Activated CD8-positive, alpha-beta T cell treated with anti-CD3 and anti-CD28 coated beads for 36 hours (primary cell): ENCODE results near the gene POLDIP3. TPM values are rescaled to one million over a fixed set of nuclear protein-coding genes. Genes with fewer than 3 reads are reported as not detected.

Experiments
- ATAC-seq: fragments of 200-7000 bp; cut with Tn5 transposase; one replicate; pipeline ENCODE4 v1.10.0; 2021; ENCODE audit warnings: mild to moderate bottlenecking, moderate library complexity
- CTCF ChIA-PET: fragments of 350-600 bp; sonication (Branson Sonifier 250); formaldehyde crosslinking; loops from one replicate; lab custom pipeline; 2021; ENCODE audit warnings: antibody characterized with exemption; lab: Charles Lee
- POLR2A ChIA-PET: fragments of 350-600 bp; sonication (Branson Sonifier 250); formaldehyde crosslinking; loops from one replicate; lab custom pipeline; 2021; ENCODE audit warnings: antibody characterized with exemption; lab: Charles Lee
- DNase-seq: peaks from one replicate; pipeline ENCODE4 v3.0.0-alpha.2; 2020
- H3K27ac Mint-ChIP-seq: one replicate; pipeline ENCODE4 v1.8.0; 2021; ENCODE audit warnings: mild to moderate bottlenecking, mixed read lengths
- H3K27me3 Mint-ChIP-seq: one replicate; pipeline ENCODE4 v1.8.0; 2021; ENCODE audit warnings: mixed read lengths
- H3K36me3 Mint-ChIP-seq: one replicate; pipeline ENCODE4 v1.8.0; 2021; ENCODE audit warnings: low read depth, mixed read lengths
- H3K4me1 Mint-ChIP-seq: one replicate; pipeline ENCODE4 v1.8.0; 2021; ENCODE audit warnings: low read depth, mixed read lengths
- H3K4me3 Mint-ChIP-seq: one replicate; pipeline ENCODE4 v1.8.0; 2021; ENCODE audit warnings: mild to moderate bottlenecking, moderate library complexity, mixed read lengths
- H3K9me3 Mint-ChIP-seq: one replicate; pipeline ENCODE4 v1.8.0; 2021; ENCODE audit warnings: mixed read lengths
- intact Hi-C: fragments of 100-400 bp; cut with micrococcal nuclease; formaldehyde crosslinking; loops from one replicate; pipeline ENCODE4 v1.10.0; 2022
- total RNA-seq, 2 experiments: library from RNA; stranded (reverse); gene quantifications; one replicate each; pipeline ENCODE4 v1.2.3, GENCODE V29; 2021
- TF ChIP-seq, protein P1 (sequence below): fragments of 200-600 bp; IDR thresholded peaks from one replicate; pipeline ENCODE4 v1.8.0; 2022; ENCODE audit warnings: antibody characterized with exemption, mild to moderate bottlenecking

POLDIP3 gene
- total RNA-seq, 2 experiments from 2014 or later = 70.2 to 71.1 TPM

DNA sequence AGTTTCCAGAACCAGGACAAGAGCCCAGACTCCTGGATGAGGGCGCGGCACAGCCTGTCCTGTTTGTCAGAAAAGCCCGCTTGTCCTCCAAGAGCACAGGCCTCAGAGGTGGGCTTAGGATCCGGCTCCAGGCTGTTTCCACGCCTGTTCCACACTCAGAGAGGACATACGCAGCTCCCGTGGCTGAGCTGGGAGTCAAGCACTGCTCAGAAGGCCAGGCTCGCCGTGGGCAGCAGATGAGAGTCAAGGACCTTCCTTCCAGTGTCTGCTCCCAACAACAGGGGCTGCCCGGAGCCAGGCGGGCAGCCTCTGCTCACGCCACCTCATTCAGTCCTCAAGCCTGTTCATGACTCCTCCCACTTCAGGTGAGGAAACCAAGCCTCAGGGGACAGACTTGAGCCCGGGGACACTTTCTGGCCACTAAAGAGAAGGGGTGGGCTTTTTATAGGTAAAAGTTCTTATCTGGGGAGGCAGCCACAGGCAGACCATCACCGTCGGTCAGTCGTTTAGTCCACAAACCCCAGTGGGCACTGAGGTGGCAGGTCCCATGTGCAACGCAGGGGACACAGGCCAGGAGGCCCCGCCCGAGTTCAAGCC lies 30.8 kb upstream of the POLDIP3 start:
- intact Hi-C loops = no loop called here
- no peak for ATAC-seq
- peaks cover 35% of the 10 kb centered on the region for H3K4me1 Mint-ChIP-seq
- H3K4me3 Mint-ChIP-seq = no peak overlapping the region
- CTCF ChIA-PET = interaction anchor here (1.5 kb wide), 1 partner anchor 25 kb away, joined by 6 read pairs; no protein-coding TSS in a partner anchor
- TF ChIP-seq, protein P1, sequence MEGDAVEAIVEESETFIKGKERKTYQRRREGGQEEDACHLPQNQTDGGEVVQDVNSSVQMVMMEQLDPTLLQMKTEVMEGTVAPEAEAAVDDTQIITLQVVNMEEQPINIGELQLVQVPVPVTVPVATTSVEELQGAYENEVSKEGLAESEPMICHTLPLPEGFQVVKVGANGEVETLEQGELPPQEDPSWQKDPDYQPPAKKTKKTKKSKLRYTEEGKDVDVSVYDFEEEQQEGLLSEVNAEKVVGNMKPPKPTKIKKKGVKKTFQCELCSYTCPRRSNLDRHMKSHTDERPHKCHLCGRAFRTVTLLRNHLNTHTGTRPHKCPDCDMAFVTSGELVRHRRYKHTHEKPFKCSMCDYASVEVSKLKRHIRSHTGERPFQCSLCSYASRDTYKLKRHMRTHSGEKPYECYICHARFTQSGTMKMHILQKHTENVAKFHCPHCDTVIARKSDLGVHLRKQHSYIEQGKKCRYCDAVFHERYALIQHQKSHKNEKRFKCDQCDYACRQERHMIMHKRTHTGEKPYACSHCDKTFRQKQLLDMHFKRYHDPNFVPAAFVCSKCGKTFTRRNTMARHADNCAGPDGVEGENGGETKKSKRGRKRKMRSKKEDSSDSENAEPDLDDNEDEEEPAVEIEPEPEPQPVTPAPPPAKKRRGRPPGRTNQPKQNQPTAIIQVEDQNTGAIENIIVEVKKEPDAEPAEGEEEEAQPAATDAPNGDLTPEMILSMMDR = no peak
- H3K27me3 Mint-ChIP-seq = no peaks in the 10 kb centered on the region
- no peak for DNase-seq
- POLR2A ChIA-PET = interaction anchor here (1.4 to 4.9 kb wide), 2 partner anchors 30 to 31 kb away, joined by 4 to 64 read pairs; partner anchors contain the start of gene POLDIP3
- H3K36me3 Mint-ChIP-seq = no peaks in the 10 kb centered on the region
- no peak overlapping the region for H3K27ac Mint-ChIP-seq
- H3K9me3 Mint-ChIP-seq = no peaks in the 10 kb centered on the region

DNA sequence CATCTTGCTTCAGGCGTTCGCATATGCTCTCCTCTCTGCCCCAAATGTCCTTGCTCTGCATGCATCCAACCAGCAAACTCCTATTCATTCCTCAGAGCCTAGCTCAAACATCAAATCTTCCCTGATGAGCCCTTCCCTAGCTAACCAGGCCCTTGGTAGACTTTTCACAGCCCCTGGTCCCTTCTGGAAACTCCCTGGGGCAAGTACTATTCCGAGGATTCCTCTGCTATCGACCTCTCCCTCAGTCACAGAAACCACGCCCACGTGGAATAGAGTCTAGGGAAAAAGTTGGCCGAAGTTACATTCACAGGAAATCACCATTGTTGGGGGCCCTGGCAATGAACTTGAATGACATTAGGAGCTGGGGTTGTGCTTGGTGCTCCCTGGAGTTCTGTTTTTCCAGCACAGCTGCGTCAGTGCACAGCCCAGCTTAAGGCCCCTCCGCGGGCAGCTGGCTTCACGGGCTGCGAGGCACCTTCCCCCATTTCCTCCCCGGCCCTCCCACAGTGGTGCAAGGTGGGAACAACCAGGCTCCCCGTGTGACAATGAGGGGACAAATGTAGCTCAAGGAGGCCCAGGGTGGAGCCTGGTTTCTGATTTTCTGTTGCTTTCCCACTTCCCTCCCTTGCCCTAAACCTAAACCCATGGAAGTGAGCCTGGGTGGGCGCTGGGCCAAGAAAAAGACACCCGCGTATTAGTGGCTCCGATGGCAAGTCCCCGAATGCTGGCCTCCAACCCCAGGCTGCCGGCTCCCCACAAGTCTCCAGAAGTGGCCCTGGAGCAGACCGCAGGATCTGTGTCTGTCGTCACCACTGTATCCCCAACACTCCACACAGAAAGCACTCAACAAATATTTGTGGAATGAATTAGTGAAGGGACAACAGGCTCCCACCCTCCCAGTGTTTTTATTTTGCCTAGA lies 30.0 kb upstream of the POLDIP3 start:
- Mint-ChIP-seq H3K9me3 (no peaks in the 10 kb centered on the region), H3K27me3 (no peaks in the 10 kb centered on the region), H3K4me1 (peaks cover 35% of the 10 kb centered on the region), H3K4me3 (no peak overlapping the region), H3K27ac (no peak overlapping the region), H3K36me3 (no peaks in the 10 kb centered on the region)
- DNase-seq = no peak
- ChIA-PET POLR2A (interaction anchor here (1.1 to 2.0 kb wide), 3 partner anchors 9 to 30 kb away, joined by 3 to 11 read pairs (median 4); partner anchors contain the start of gene POLDIP3), CTCF (interaction anchor here (1.0 to 1.5 kb wide), 2 partner anchors 24 to 223 kb away, joined by 3 to 6 read pairs; no protein-coding TSS in a partner anchor)
- no peak for ATAC-seq
- intact Hi-C loops = no loop called here
- TF ChIP-seq, protein P1 = no peak

DNA sequence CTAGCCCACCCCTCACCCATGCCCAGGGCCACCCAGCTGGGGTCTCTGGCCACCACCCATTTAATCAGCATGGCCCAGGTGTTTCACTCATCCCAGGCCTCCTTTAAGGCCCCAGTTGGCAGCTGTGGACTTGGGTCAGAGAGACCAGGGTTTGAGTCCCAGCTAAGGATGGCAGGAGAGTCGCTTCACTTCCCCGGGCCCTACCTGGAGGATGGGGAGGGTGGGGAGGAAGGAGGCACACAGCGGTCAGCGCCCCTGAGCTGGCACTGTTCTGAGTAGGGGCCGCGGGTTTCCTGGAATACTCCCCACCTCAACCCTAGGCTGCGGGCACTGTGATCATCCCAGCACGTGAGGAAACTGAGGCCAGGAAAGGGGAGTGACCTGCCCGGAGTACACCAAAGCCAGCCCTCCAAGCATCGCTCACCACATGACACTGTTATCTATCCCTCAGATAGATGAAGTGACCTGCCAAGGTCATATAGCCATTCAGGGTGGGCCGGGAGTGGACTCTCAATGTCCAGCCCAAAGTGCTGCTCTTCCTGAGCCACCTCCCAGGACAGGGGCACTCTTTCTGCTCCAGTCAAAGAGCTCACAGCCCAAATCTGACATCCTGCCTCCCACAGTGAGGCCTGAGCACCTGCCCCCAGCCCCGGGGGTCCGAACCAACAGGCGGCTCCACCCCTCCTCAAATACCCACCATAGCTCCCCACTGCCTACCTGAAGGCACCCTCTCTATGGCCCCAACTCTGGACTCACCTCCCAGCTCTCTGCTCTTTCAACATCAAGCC lies 29.1 kb upstream of the POLDIP3 start:
- DNase-seq (no peak), ATAC-seq (no peak)
- Mint-ChIP-seq H3K4me3 (no peak overlapping the region), H3K9me3 (no peaks in the 10 kb centered on the region), H3K27me3 (no peaks in the 10 kb centered on the region), H3K27ac (no peak overlapping the region), H3K4me1 (peaks cover 35% of the 10 kb centered on the region), H3K36me3 (no peaks in the 10 kb centered on the region)
- intact Hi-C loops = no loop called here
- TF ChIP-seq, protein P1 = no peak
- POLR2A ChIA-PET = interaction anchor here (0.9 to 2.0 kb wide), 4 partner anchors 9 to 29 kb away, joined by 3 to 11 read pairs (median 4); partner anchors contain the start of gene POLDIP3
- CTCF ChIA-PET = interaction anchor here (1.0 to 1.5 kb wide), 2 partner anchors 23 to 223 kb away, joined by 3 to 6 read pairs; no protein-coding TSS in a partner anchor

DNA sequence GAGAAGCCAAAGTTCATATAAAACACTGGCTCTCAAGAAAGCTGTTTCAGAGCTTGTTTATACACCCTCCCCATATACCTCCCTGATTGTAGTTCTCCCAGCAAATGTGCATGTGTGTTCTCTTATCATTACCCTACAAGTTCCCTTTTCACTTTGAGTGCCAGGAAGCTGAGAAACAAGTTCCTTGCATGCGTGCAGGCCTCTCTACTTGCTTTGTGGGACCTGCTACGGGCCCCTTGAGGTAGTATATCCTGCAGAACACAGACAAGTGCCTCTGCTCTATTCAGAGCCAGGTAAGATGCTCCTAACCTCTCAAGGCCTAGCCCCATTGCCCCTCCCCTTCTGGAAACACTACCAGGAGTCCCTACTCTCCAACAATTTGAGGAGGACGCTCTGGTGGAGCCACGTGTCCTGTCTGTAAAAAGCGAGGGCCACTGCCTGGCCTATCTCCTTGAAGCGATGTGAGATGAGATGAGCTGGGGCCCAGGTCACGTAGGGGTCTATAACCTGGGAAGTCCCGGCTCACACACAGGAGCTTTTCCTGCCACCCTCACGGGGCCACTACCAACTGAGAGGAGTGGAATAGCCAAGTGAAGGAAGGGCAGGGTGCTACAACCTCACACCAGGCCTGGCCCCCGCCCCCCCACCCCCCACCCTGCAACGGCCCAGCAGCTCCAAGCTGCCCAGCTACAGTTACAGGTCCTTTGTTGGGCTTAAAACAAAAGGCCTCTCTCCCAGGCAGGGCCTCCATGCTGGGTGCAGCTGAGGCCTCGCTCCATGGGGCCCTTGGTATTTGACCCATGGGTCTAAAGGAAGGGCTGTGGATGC lies 28.3 kb upstream of the POLDIP3 start:
- TF ChIP-seq, protein P1 = no peak
- POLR2A ChIA-PET = interaction anchor here (0.9 to 2.0 kb wide), 3 partner anchors 27 to 28 kb away, joined by 3 to 11 read pairs (median 4); partner anchors contain the start of gene POLDIP3
- DNase-seq (no peak), ATAC-seq (no peak)
- Mint-ChIP-seq H3K9me3 (no peaks in the 10 kb centered on the region), H3K36me3 (no peaks in the 10 kb centered on the region), H3K4me3 (no peak overlapping the region), H3K4me1 (peaks cover 34% of the 10 kb centered on the region), H3K27ac (no peak overlapping the region), H3K27me3 (no peaks in the 10 kb centered on the region)
- intact Hi-C loops = no loop called here
- CTCF ChIA-PET = no interaction called here
